IgD-negative memory B cell (primary cell): ENCODE data around the gene THADA. TPM values are rescaled to one million over a fixed set of nuclear protein-coding genes. Genes with fewer than 3 reads are reported as not detected.
A peak's percentile ranks its signal among the peaks of the same experiment; 100 is the strongest.

Experiments used
- H3K27ac Mint-ChIP-seq, 3 donors: one replicate each; pipeline ENCODE4 v1.8.0; 2020 to 2022; ENCODE audit warnings: mild to moderate bottlenecking in 3 of 3, mixed read lengths in 3 of 3, moderate library complexity in 1 of 3
- H3K27me3 Mint-ChIP-seq: one replicate; pipeline ENCODE4 v1.8.0; 2021; ENCODE audit warnings: mixed read lengths
- H3K36me3 Mint-ChIP-seq: one replicate; pipeline ENCODE4 v1.8.0; 2020; ENCODE audit warnings: mild to moderate bottlenecking, mixed read lengths
- H3K4me1 Mint-ChIP-seq, 3 donors: one replicate each; pipeline ENCODE4 v1.8.0; 2020 to 2022; ENCODE audit warnings: mixed read lengths in 3 of 3, mild to moderate bottlenecking in 1 of 3
- H3K4me3 Mint-ChIP-seq, 4 donors: one replicate each; pipeline ENCODE4 v1.8.0; 2020 to 2022; ENCODE audit warnings: mild to moderate bottlenecking in 4 of 4, mixed read lengths in 4 of 4, moderate library complexity in 3 of 4
- H3K9me3 Mint-ChIP-seq, 3 donors: one replicate each; pipeline ENCODE4 v1.8.0; 2020 to 2021; ENCODE audit warnings: mixed read lengths in 3 of 3, mild to moderate bottlenecking in 1 of 3
- polyA plus RNA-seq: library from polyadenylated mRNA; unstranded; fragments of 300-500 nt; fragmentation: Illumina TruSeq; gene quantifications from one replicate; pipeline ENCODE4 v1.2.3, GENCODE V29; 2021

Gene THADA
- polyA plus RNA-seq, 1 donor from 2014 or later: 13.7 TPM

DNA sequence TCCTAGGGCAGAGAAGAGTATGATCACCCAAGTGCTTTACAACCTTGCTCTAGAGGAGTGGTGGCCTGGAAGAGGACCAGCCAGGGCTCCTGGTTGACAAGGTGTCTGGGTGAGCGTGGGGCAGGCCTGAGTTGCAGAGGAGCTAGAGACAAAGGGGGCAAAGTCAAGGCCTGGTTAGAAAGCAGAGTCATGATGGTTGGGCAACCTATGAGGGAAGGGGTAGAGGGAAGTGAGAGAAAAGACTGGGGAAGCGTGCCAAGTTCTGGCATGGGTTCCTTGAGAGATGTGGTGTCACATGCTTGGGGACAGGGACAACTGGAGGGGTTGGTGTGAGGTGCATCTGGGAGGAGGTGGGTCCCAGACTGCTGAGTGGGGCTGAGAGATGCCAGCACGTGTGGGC is 382.9 kb downstream of the THADA start:
- peaks cover 9% of the 10 kb centered on the region for H3K36me3 Mint-ChIP-seq
- no peaks in the 10 kb centered on the region for H3K27me3 Mint-ChIP-seq
- peak overlapping the region; percentile 41 to 86 (median 70) for H3K27ac Mint-ChIP-seq
- no peaks in the 10 kb centered on the region for H3K9me3 Mint-ChIP-seq
- H3K4me3 Mint-ChIP-seq: peak overlapping the region in 2 of 4 donors; percentile 15 to 82
- H3K4me1 Mint-ChIP-seq: peaks cover 17 to 27% (median 20%) of the 10 kb centered on the region in 3 donors

DNA sequence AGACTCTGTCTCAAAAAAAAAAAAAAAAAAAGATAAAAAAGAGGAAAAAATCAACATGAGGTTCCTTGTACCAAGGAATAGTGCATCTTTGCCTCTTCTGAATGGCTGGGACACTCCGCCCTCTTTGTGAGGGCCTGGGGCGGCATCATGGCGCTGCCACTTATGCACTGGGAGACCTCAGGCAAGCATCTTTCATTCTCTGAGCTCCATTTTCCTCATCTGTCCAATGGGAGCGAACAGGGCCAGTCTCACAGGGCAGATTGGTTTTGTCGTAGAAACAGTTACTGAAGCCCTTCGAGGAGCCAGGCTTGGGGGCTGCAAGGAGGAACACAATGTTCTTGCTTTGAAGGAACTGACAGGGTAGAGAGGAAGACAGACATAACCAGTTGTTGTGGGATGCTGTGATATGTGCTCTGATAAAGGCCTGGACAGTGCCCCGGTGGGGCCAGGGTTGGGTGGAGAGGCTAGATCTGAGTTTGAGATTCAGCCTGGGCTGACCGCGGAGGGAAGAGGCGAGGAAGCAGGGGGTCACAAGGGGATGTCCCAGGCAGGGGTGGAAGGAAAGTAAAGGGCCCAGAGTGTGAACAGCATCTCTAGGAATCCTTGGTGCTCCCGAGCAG is 383.5 kb downstream of the THADA start:
- Mint-ChIP-seq H3K36me3 (peaks cover 9% of the 10 kb centered on the region), H3K27me3 (no peaks in the 10 kb centered on the region), H3K4me3 (peak overlapping the region in 3 of 4 donors; percentile 15 to 82 (median 35)), H3K4me1 (peaks cover 15 to 21% (median 17%) of the 10 kb centered on the region in 3 donors), H3K9me3 (no peaks in the 10 kb centered on the region), H3K27ac (peak overlapping the region; percentile 41 to 86 (median 70))

DNA sequence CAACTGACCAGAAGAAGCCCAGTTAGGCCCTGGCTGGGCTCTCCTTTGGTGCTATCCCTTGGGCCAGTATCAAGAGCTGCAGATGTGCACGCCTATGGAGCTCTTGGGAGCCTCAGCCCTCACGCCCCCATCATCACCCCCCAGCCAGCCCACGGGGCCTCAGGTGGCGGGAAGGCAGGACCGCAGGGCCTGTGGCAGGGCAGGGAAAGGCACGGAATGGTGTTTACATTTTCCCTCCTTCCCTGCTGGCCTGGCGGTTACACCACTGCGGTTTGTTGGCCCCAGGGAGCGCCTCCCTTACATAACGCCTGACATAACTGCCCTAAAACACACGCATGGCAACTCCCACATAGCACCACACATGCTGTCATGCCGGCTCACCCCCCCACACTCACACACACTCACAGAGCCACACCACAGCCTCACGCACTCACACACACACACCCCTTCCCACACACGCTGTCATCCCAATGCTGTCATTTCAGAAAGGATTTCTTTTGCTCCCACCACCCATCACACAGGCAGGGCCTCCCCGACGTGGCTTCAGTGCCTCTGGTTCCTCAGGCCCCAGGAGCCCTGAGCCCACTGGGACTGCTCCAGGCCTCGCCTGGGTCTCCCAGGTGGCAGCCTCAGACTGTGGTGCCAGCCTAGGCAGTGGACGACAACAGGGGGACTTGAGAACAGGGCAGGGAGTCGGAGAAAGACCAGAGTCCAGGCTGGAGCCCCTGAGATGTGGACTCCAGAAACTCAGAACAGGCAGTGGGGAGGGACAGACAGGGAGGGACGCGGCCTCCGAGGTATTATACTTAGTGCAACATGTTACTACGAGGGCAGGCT is 385.2 kb downstream of the THADA start:
- peak overlapping the region in 1 of 3 donors; percentile 70 for H3K27ac Mint-ChIP-seq
- no peaks in the 10 kb centered on the region for H3K9me3 Mint-ChIP-seq
- H3K36me3 Mint-ChIP-seq: peaks cover 7% of the 10 kb centered on the region
- H3K4me1 Mint-ChIP-seq: peaks cover 15 to 16% (median 15%) of the 10 kb centered on the region in 3 donors
- H3K27me3 Mint-ChIP-seq: no peaks in the 10 kb centered on the region
- H3K4me3 Mint-ChIP-seq: peak overlapping the region in 1 of 4 donors; percentile 49

DNA sequence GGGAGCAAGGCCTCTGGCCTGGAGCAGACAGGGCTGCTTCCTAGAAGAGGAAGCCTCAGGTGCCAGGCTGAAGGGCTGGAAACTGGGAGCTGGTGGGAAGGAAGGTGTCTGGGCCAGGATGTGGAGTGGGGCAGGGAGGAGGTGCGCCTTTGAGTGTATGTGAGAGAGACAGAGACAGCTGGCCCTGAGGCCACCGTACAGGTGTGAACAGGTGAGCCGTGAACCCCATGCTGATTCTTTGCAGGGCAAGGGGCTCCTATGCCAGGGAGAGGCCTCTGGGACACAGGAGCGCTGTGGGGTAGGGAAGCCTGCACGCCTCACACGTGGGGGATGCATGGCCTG is 385.7 kb downstream of the THADA start:
- Mint-ChIP-seq H3K27ac (peak overlapping the region in 2 of 3 donors; percentile 28 to 70), H3K9me3 (no peaks in the 10 kb centered on the region), H3K36me3 (peaks cover 7% of the 10 kb centered on the region), H3K4me1 (peaks cover 14 to 16% (median 15%) of the 10 kb centered on the region in 3 donors), H3K4me3 (peak overlapping the region in 1 of 4 donors; percentile 29), H3K27me3 (no peaks in the 10 kb centered on the region)

DNA sequence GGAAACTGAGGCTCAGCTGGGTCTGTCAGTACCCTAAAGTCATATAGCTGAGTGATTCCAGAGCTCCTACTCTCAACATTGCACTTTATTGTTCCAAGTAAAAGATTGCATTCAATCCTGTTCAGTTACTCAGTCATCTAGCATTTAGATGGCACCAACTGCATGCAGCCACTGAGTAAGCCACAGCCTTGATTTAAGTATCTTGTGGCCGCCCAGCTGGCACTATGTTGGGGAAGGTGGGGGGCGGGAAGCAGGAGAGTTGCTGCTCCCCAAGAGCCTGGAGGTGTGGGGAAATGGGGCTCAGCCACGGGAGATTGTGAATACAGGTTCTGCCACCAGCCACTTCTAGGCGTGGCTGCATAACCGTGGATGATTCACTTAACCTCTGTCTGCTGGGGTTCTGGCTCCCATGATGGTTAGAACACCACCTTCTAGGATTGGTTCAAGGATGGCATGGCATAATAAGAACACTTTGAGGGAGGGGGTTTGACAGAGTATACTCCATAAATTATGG is 386.6 kb downstream of the THADA start:
- H3K9me3 Mint-ChIP-seq: no peaks in the 10 kb centered on the region
- peak overlapping the region; percentile 28 to 70 (median 31) for H3K27ac Mint-ChIP-seq
- peaks cover 7% of the 10 kb centered on the region for H3K36me3 Mint-ChIP-seq
- H3K4me3 Mint-ChIP-seq: no peak overlapping the region
- peaks cover 14 to 16% (median 15%) of the 10 kb centered on the region in 3 donors for H3K4me1 Mint-ChIP-seq
- no peaks in the 10 kb centered on the region for H3K27me3 Mint-ChIP-seq

DNA sequence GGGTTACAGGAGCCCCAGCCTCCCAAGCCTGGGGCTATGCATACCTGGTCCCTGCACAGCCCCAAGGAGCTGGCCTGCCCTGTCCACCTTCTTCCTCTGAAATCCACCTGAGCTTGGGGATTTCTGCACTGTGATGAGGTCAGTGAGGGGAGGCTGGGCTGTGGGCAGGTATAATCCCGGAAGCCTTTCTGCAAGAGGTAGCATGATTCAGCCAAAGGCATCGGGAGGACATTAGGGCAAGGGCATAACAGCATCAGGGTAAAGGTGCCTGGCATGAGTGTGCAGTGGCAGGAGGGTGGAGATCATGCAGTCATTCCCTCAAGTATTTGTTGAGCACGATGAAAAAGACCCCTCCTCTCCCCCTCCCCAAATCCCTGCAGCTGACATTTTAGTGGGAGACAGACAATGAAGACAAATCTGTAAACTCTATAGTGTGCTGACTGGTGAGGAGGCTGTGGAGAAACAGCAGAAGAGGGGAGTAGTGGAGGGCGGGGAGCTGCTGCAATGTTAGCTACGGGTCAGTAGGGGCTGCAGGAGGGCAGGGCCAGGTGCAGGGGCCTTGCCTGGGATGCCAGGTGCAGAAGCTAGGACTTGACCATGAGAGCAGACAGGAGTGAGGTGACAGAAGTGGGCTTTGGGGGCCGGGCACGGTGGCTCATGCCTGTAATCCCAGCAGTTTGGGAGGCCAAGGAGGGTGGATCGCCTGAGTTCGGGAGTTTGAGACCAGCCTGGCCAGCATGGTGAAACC is 388.1 kb downstream of the THADA start:
- peaks cover 10 to 12% (median 10%) of the 10 kb centered on the region in 3 donors for H3K4me1 Mint-ChIP-seq
- H3K4me3 Mint-ChIP-seq: no peak overlapping the region
- no peak overlapping the region for H3K27ac Mint-ChIP-seq
- H3K36me3 Mint-ChIP-seq: peaks cover 4% of the 10 kb centered on the region
- no peaks in the 10 kb centered on the region for H3K9me3 Mint-ChIP-seq
- no peaks in the 10 kb centered on the region for H3K27me3 Mint-ChIP-seq

DNA sequence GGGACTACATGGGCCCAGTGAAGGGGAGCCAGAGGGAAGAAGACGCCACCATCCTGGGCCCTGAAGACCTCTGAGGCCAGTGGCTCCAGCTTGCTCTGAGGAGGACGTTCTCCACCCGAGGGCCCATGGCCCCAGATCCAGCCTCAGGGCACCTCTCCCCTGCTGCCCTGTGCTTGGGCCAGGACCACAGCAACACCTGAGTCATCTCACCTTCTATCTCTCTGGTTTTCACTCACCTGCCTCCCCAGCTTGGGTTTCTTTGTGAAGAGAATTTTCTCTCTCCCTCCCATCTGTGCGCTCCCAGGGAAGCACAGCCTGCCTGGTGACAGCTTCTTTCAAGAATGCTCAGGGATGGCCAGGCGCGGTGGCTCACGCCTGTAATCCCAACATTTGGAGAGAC is 389.2 kb downstream of the THADA start:
- Mint-ChIP-seq H3K9me3 (no peaks in the 10 kb centered on the region), H3K27ac (peak overlapping the region in 1 of 3 donors; percentile 16), H3K4me3 (no peak overlapping the region), H3K27me3 (no peaks in the 10 kb centered on the region), H3K36me3 (no peaks in the 10 kb centered on the region), H3K4me1 (peaks cover 8 to 9% (median 8%) of the 10 kb centered on the region in 3 donors)

DNA sequence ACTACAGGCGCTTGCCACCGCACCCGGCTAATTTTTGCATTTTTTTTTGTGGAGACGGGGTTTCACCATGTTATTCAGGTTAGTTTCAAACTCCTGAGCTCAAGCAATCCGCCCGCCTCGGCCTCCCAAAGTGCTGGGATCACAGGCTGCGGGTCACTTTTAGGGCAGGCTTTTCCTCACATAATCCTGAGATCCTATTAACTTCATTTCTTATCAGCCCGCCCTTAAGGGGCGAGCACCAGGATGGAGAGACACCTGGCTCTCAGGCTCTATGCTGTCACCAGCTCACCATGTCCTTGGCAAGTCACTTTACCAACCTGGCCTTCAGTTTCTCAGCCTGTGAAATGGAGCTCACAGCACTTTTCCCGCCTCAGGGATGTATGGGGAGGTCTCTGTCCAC is 392.5 kb downstream of the THADA start:
- Mint-ChIP-seq H3K4me1 (peaks cover 5 to 6% (median 5%) of the 10 kb centered on the region in 3 donors), H3K9me3 (no peaks in the 10 kb centered on the region), H3K27me3 (no peaks in the 10 kb centered on the region), H3K36me3 (no peaks in the 10 kb centered on the region), H3K4me3 (no peak overlapping the region), H3K27ac (no peak overlapping the region)

DNA sequence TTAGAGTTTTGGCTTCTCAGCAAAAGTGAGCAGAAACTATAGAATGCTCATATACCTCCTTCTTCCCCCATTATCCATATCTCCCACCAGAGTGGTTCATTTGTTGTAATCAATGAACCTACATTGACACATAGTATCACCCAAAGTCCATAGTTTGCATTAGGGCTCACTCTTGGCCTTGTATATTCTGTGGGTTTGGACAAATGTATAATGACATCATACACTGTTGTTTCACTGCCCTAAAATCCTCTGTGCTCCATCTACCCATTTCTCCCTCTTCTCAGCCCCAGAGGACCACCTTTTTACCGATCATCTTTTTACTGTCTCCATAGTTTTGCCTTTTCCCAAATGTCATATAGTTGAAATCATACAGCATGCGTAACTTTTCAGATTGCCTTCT is 393.5 kb downstream of the THADA start:
- Mint-ChIP-seq H3K36me3 (no peaks in the 10 kb centered on the region), H3K4me1 (peaks cover 4 to 9% (median 7%) of the 10 kb centered on the region in 3 donors), H3K27ac (peak overlapping the region in 1 of 3 donors; percentile 6), H3K27me3 (no peaks in the 10 kb centered on the region), H3K9me3 (no peaks in the 10 kb centered on the region), H3K4me3 (no peak overlapping the region)

DNA sequence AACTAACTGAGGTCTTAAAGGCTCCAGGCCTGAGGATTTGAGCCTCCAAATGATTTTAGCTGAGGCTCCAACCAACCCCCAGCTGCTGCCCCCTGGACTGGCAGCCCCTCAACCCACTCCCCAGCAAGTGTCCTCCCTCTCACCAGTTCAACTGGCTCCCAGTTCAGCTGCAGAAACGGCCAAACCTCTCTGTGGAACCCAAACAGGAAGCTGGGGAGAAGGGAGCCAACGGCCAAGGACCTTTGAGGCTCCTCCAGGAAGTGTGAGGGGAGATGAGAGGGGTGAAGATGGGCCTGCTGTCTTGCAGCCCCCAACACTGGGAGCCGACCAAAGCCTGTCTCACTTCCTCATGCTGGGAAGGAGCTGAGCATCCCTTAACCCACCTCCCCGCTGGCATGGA is 394.3 kb downstream of the THADA start:
- Mint-ChIP-seq H3K27ac (no peak overlapping the region), H3K36me3 (no peaks in the 10 kb centered on the region), H3K4me1 (peaks cover 10 to 15% (median 12%) of the 10 kb centered on the region in 3 donors), H3K4me3 (no peak overlapping the region), H3K27me3 (no peaks in the 10 kb centered on the region), H3K9me3 (no peaks in the 10 kb centered on the region)

DNA sequence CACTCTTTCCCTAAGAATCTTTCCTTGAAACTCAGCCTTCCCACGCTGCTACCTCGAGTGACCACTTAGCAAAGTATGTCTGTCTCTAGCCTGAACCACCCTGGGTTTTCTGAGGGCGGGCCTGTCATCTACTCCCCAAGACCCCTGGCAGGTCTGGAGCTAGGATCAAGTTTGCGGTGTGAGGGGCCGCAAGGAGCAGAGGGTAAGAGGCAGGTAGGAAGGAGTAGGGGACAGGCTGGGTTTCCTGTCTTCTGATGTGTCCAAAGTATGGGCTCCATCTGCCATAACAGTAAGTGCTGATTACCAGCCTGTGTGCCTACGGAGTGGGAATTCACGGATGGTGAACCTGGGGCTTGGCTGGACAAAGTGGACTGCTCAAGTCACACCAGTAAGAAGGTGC is 394.8 kb downstream of the THADA start:
- H3K4me3 Mint-ChIP-seq: no peak overlapping the region
- H3K27me3 Mint-ChIP-seq: no peaks in the 10 kb centered on the region
- H3K9me3 Mint-ChIP-seq: no peaks in the 10 kb centered on the region
- H3K4me1 Mint-ChIP-seq: peaks cover 11 to 17% (median 14%) of the 10 kb centered on the region in 3 donors
- no peak overlapping the region for H3K27ac Mint-ChIP-seq
- H3K36me3 Mint-ChIP-seq: no peaks in the 10 kb centered on the region

DNA sequence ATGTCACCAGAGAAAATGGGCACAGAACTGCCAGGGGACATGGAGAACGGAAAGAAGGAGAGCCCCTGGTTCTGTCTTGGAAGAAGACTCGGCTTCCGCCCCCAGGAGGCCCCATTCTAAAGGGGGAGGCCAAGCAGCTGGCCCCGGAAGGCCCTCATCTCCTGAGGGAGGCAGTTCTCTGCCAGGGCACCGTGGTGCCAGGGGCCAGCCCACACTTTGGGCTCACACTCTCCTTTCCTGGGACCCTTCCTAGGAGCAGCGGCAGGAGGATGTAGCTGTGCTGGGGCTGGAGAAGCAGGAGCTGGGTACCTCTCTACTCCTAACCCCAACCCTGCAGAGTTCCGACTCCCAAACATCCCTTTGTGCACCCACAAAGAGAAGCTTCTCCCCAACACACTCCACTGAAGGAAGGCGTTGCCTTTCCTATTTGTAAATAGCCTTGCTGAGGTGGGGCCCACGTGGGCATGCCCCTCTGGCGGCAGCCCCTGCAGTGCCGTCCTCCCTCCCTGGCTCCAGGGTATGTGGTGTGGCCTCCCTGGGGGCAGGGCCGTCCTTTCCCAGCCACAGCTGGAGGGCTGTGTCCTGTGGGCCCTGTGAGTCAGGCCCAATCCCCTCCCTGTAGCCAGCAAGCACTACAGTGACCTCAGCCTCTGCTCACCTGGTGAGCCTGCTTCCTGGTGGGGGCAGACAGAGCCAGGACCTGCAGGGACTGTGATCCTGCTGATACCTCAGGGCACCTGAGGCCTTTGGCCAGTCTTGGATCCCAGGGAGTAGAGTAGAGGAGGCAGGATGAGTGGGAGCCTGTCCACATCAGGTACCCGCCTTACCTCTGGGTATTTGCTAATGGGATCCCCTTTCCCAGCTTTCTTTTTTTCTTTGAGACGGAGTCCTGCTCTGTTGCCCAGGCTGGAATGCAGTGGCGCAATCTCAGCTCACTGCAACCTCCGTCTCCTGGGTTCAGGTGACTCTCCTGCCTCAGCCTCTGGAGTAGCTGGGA is 396.0 kb downstream of the THADA start:
- Mint-ChIP-seq H3K4me1 (peaks cover 16 to 21% (median 18%) of the 10 kb centered on the region in 3 donors), H3K36me3 (no peaks in the 10 kb centered on the region), H3K27ac (peak overlapping the region in 2 of 3 donors; percentile 72 to 90), H3K27me3 (peaks cover under 1% of the 10 kb centered on the region), H3K4me3 (no peak overlapping the region), H3K9me3 (no peaks in the 10 kb centered on the region)

DNA sequence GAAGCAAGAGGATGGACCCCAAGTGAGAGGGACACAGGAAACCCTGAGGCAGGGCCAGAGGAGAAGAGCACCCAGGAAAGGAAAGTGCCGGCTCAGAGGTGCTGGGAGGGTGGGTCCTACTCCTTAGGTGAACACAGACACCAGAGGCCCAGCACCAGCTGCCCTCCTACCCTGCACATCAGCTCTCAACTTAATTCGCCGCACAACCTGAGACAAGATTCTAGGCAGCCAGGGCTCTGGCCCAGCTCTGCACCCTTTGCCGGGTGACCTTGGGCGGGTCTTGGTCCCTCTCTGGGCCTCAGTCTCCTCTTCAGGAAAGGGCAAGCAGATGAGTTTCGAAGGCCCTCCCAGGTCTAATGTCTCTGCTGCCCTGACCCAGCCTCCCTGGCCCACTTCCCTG is 397.6 kb downstream of the THADA start:
- H3K4me1 Mint-ChIP-seq: peaks cover 28 to 33% (median 30%) of the 10 kb centered on the region in 3 donors
- H3K9me3 Mint-ChIP-seq: no peaks in the 10 kb centered on the region
- H3K27ac Mint-ChIP-seq: peak overlapping the region in 1 of 3 donors; percentile 72
- peaks cover 3% of the 10 kb centered on the region for H3K27me3 Mint-ChIP-seq
- H3K4me3 Mint-ChIP-seq: no peak overlapping the region
- H3K36me3 Mint-ChIP-seq: peaks cover 2% of the 10 kb centered on the region

DNA sequence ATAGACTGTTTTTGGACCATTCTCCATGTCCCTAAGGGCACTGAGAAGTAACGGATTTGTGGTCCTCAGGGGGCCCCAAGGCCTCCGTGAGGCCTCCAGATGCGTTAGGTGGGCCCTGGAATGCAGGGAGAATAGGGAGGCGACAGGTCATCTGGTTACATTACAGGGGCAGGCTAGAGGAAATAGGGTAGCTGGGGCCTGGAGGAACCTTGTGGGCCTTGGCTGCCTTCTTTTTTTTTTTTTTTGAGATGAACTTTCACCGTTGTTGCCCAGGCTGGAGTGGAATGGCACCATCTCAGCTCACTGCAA is 398.3 kb downstream of the THADA start:
- Mint-ChIP-seq H3K27ac (peak overlapping the region in 2 of 3 donors; percentile 13 to 24), H3K36me3 (peaks cover 2% of the 10 kb centered on the region), H3K27me3 (peaks cover 3% of the 10 kb centered on the region), H3K4me3 (peak overlapping the region in 1 of 4 donors; percentile 39), H3K4me1 (peaks cover 28 to 34% (median 33%) of the 10 kb centered on the region in 3 donors), H3K9me3 (no peaks in the 10 kb centered on the region)
